ENCODE measurements around the gene CCDC182. TPM values are rescaled to one million over a fixed set of nuclear protein-coding genes. Genes with fewer than 3 reads are reported as not detected.

CCDC182 gene
- polyA plus RNA-seq, 1 of the 3 experiments (the other 2 are of a cell fraction): not detected

DNA sequence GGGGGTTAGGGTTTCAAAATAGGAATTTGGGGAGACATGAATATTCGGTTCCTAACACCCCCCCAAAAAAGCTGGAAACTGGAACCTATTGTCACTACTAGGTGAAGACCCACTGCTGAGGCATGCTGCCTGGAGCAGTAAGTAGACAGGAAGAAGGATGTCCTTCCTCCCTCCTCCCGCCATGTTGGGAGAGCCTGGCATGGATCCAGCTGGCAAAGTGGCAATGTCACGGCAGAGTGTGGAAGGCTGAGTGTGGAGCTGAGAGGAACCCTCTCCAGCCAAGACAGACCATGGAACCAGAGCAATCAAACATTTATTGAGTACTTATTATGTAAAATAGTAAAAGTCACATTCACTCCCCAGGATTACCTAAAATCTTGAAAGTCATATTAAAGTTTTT is 49.0 kb downstream of the CCDC182 start:
- 68% methylated on average over 3 of the region's 3 CpGs for WGBS (ENCODE audit: low lambda C conversion rate)
- Histone ChIP-seq H3K36me3 (replicated peaks in 1 of 2; ENCODE audit: control insufficient read depth in 1 of 2, insufficient read depth in 2 of 2, low read length in 1 of 2) (no peaks in the 10 kb centered on the region), H3F3A (replicated peaks; ENCODE audit: insufficient read depth) (no peaks in the 10 kb centered on the region), H3K9me3 (peaks cover 9% of the 10 kb centered on the region; the same call in 1 of the 2 replicates), H3K79me2 (ENCODE audit: insufficient read depth) (no peaks in the 10 kb centered on the region), H3K4me2 (no peak overlapping the region), H3K4me1 (ENCODE audit: control insufficient read depth in 1 of 2, insufficient read depth in 2 of 2, low read depth in 1 of 2, low read length in 1 of 2) (peaks cover 0 to 22% of the 10 kb centered on the region in 2 experiments; a peak in 2 of 4 replicates), H3K4me3 (ENCODE audit: low read depth in 2 of 2, low read length in 1 of 2) (no peak overlapping the region), H3K9ac (no peak overlapping the region), H3K27ac (ENCODE audit: low read depth in 2 of 2, low read length in 1 of 2) (no peak overlapping the region), H3K27me3 (ENCODE audit: insufficient read depth) (no peaks in the 10 kb centered on the region), H2AFZ (ENCODE audit: low read depth) (no peak overlapping the region), H4K20me1 (ENCODE audit: insufficient read depth) (no peaks in the 10 kb centered on the region), H3K9me2 (no peaks in the 10 kb centered on the region)
- DNase-seq: no peak
- CTCF ChIA-PET: interaction anchor here (0.7 to 3.3 kb wide), 8 partner anchors 8 to 144 kb away, joined by 3 to 19 read pairs (median 10); no protein-coding TSS in a partner anchor
- no peak for TF ChIP-seq EP300 (IDR thresholded peaks at IDR 0.05; ENCODE audit: borderline replicate concordance in 1 of 2, low read depth in 1 of 2, low read length in 1 of 2)
- TF ChIP-seq MEF2A (IDR thresholded peaks at IDR 0.05; ENCODE audit: borderline replicate concordance, low read depth): no peak
- POLR2A ChIA-PET: interaction anchor here (0.7 to 0.8 kb wide), 2 partner anchors 9 to 12 kb away, joined by 3 read pairs; no protein-coding TSS in a partner anchor

Small RNAs within 50 kb of the gene (small RNA-seq; reads per million reads assigned to genes)
- 0 reads per million in 7 experiments for gene RN7SKP94

Other genes starting within 250 kb of the CCDC182 start
- 105 and 108 TPM in 2 replicates for gene MRPS23, start 104.7 kb upstream of the CCDC182 start, polyA plus RNA-seq (2012; rRNA removed)
- gene CUEDC1, start 210.1 kb upstream of the CCDC182 start, polyA plus RNA-seq (2012; rRNA removed): 50.3 and 58.9 TPM in 2 replicates
- gene VEZF1, start 243.0 kb upstream of the CCDC182 start, polyA plus RNA-seq (2012; rRNA removed): 35.1 and 43.0 TPM in 2 replicates

All from SK-N-SH (cell line).